AG09319 (cell line): ENCODE results near the gene STK32B.

Source experiments
- DNase-seq: peaks from one replicate; pipeline ENCODE4 v3.0.0-alpha.2; 2010; ENCODE audit warnings: low read depth; ENCODE audit errors: extremely low read depth
- CTCF ChIP-seq: IDR thresholded peaks from 2 replicates; pipeline ENCODE4 v1.5.1; 2011; ENCODE audit warnings: low read depth, mild to moderate bottlenecking, inconsistent platforms, low read length, moderate library complexity

STK32B gene

DNA sequence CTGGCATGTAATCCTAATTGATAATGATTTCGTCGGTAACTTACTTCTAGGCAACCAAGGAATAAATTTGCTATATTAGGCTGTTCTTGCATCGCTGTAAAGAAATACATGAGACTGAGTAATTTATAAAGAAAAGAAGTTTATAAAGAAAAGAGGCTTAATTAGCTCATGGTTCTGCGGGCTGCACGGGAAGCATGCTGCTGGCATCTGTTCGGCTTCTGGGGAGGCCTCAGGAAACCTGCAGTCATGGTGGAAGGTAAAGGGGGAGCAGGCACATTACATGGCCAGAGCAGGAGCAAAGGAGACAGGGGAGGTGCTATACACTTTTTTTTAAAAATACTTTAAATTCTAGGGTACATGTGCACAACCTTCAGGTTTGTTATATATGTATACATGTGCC lies 290.2 kb downstream of the STK32B start:
- no peak for DNase-seq
- TF ChIP-seq CTCF, result no peak

- DNase-seq, result no peak
- no peak for TF ChIP-seq CTCF
These were observed 304.6 kb downstream of the STK32B start for GRCh38 chr4:5355846-5356245.

DNA sequence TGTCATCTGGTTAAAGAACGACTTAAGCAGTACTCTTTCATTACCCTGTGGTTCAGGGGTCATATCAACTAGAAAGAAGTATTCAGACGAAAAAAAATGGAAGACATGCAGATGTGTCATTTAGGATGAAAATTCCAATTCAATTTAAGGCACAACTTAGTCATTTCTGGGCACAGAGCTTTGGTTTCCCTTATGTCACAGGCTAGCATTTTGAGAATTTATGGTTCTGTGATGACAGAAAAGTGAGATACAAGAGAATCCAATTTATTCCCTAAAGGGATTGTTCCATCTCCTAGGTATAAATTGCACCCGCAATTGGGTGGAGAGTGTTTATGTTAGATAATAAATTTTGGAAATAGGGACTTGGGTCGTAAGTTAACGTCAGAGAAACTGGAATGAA lies 306.6 kb downstream of the STK32B start:
- TF ChIP-seq CTCF, result no peak

DNA sequence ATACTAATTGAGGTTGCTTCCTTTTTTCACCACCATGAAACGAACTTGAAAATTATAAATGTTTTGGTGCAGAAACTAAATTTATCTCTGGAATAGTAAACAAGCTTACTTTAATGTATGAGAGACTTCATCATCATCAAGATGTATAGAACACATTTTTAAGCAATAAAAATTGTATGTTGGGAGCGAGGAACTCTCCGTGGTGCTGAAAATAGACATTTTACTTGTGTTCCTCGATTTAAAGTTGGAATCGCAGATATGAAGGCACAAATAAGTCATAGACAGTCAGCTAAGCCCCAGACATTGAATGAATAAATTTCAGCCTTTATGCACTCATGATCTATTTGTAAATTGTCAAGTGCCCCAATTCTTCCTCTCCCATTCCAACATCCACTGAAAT lies 310.7 kb downstream of the STK32B start:
- no peak for DNase-seq
- TF ChIP-seq CTCF, result no peak

More for the DNA sequence above, 306.6 kb downstream of the STK32B start:
- no peak for DNase-seq

DNA sequence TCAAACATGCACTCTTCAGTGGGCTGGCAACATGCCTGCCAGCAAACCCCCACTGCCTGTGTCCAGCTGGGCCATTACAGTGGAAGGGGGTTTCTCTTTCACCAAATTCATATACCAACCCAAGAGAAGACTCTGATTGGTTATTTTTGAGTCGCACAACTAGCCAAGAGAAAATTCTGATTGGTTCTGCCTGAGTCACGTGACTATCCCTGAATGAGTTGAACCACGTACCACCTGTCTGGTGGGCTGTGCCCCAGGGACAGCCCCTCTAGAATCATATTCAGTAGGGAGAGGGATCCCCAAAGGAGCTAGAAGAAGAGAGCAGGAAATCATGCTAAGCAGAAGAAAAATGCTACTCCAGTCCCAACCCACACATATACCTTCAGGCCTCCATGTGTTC lies 313.1 kb downstream of the STK32B start:
- DNase-seq, result no peak
- no peak for TF ChIP-seq CTCF

DNA sequence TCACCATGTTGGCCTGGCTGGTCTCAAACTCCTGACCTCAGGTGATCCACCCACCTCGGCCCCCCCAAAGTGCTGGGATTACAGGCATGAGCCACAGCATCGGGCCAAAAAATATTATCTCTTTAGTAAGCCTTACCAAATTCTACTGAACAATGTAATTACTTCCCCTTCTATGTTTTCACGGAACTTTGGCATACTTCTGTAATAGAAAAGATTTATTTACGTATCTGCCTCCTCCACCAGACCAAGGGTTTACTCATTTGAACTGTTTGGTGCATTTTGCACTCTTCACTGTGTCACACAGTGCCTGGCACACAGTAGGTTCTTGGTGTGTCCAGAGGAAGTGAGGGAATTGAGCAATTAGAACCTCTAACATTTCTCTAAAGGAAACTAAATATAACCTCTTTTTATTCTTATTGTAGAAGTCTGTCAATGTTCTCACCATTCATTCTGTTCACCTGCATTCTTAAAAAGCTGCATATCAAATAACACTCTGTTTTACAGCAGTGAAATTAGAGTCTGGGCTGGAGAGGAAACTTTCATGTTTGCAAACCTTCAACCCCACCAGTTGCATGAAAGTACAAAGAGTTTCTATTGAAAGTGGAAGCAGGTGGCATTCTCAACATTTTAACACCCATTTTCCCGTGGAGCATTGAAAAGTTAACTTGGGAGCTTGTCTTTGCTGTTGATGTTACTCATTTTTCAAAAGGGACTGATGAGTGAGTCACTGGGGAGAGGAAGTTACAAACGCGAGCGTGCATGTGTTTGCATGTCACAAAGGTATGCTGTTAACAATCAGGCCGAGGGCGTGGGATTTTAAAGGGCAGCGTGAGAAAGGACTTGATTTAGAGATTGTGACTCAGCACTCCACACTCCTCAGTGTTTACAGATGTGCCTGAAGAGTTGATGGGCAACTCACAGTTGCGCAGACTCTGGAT lies 314.1 kb downstream of the STK32B start:
- TF ChIP-seq CTCF, result no peak
- peak; percentile 85 for DNase-seq

DNA sequence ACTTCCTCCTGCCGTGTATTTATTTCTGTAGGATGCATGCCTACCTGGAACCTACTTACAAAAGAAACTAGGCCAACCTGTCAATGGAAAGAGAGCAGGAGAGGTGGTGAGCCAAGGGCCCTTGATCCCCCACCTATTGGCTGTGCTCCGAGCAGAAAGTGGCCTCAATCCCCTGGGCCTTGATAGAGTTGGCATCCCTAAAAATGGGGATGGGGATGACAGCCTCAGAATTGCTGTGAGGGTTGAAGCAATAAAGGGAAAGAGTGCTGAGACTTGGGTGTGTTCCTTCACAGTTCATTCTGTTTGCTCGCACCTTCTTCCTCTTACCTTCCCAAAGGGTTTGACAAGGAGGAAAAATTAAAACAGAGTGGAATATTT lies 314.7 kb downstream of the STK32B start:
- no peak for TF ChIP-seq CTCF
- no peak for DNase-seq
